VCaP (cell line): ENCODE data around the gene CIRBP.

Source experiments
- H3K27ac ChIP-seq: fragments of 450-650 bp; 2 replicates; pipeline ENCODE4 v1.5.1; 2017
- CTCF ChIP-seq: fragments of 450-650 bp; conservative IDR thresholded peaks from 2 replicates; pipeline ENCODE4 v1.5.1; 2017; ENCODE audit warnings: mild to moderate bottlenecking, moderate library complexity

The CIRBP gene

GRCh38 chr19:1269065-1269477, at the start of gene CIRBP:
Gene CIRBP (plus strand): TSS chr19:1269332. CDS start chr19:1270934, 1,602 bp downstream.
- TF ChIP-seq CTCF, result no peak
- H3K27ac ChIP-seq, result peak within 1 kb of the TSS; percentile 98

- H3K27ac ChIP-seq, result no peak overlapping the region
- TF ChIP-seq CTCF, result no peak
These were observed 49.2 kb upstream of the CIRBP start for GRCh38 chr19:1219786-1220476.

DNA sequence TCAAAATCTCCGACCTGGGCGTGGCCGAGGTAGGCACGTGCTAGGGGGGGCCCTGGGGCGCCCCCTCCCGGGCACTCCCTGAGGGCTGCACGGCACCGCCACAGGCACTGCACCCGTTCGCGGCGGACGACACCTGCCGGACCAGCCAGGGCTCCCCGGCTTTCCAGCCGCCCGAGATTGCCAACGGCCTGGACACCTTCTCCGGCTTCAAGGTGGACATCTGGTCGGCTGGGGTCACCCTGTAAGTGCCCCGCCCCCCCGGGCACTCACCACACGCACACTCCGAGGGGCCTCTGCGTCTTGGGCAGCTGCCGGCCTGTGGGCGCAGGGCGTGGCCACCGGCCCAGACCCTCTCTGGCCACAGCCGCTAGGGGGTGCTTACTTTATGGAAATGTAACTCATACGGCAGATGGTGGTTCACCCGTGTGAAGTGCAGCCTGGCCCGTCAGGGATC, 48.6 kb upstream of the CIRBP start:
- no peak for TF ChIP-seq CTCF

DNA sequence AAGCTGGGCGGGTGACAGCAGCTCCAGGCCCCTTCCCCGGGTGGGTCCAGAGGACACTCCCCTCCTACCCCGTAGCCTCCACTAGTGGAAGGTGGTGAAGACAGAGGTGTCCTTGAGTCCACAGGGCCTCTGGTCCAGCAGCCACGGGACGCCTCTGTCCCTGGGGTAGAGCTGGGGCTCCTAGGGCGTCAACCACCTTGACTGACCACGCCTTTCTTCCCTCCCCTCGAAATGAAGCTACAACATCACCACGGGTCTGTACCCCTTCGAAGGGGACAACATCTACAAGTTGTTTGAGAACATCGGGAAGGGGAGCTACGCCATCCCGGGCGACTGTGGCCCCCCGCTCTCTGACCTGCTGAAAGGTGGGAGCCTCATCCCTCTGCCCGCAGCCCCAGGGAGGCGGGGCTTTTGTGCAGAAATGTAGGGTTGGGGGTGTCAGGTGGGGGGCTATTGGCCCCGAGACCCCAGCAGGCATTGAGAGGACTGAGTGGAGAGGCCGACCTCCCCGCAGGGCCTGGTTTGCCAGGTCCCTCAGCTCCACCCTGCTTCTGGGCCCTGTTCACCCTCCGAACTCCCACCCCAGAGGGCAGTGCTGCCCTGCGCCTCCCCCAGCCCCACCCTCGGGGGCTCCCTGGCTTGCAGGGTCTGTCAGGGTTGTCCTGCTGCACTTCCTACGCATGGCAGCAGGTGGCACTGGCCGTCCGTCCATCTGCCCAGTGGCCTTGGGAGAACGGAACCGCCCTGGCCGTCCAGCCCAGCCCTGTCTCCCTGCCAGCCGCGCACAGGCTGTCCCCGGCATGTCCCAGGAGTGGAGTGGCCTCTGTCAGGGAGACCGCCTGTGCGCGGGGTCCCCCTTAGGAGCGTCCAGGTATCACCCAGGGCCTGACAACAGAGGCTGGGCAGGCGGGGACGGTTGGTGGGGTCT, 47.9 kb upstream of the CIRBP start:
- peak; percentile 77 for TF ChIP-seq CTCF
- H3K27ac ChIP-seq, result 0 out of 2 replicates have a peak overlapping the region, but pooled peaks have one; percentile 2

More for the DNA sequence above, 48.6 kb upstream of the CIRBP start:
- no peak overlapping the region for H3K27ac ChIP-seq

DNA sequence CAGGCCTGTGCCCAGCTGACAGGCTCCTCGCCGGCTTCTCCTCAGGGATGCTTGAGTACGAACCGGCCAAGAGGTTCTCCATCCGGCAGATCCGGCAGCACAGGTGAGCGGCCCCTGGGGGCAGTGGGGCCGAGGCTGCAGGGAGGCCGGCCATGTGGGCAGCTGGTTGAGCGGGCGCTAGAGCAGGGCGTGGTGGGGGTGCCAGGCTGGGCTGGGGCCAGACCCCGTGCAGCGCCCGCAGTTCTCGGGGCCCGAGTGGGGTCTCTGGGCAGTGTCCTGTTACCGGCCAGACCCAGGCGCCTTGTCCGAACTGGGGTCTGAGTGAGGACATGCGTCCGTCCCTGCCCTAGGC, 47.3 kb upstream of the CIRBP start:
- H3K27ac ChIP-seq, result 0 out of 2 replicates have a peak overlapping the region, but pooled peaks have one; percentile 2
- TF ChIP-seq CTCF, result no peak

GRCh38 chr19:1222394-1222793, 46.7 kb upstream of the CIRBP start:
- TF ChIP-seq CTCF, result no peak
- no peak overlapping the region for H3K27ac ChIP-seq
